ENCODE measurements around the gene HABP2.

HABP2 gene

DNA sequence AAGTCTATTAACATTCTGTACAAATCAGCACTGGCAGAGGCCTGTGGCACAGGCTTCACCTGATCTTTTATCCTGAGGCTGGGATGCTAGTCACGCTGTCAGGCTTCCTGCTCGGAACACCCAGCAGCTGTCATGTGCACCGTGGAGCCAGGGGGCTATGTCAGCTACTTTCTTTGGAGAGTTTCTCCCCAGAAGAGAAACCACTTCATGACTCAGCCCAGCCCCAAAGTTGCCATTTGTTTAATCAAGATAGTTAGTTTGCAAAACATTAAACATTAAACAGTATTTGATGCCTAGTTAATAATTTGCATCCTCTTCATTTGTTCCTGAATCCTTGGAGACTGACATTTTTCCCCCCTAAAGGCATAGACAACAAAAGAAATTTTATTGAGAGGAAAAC lies at the start of gene HABP2:
Gene HABP2, plus strand, starts transcription at position 353 of the 400 bp plus-strand sequence. CDS start 69 bp downstream, outside the sequence.
- in situ Hi-C loops (cut with HindIII; ENCODE audit: low sequenced_read_pairs) = no loop called here

DNA sequence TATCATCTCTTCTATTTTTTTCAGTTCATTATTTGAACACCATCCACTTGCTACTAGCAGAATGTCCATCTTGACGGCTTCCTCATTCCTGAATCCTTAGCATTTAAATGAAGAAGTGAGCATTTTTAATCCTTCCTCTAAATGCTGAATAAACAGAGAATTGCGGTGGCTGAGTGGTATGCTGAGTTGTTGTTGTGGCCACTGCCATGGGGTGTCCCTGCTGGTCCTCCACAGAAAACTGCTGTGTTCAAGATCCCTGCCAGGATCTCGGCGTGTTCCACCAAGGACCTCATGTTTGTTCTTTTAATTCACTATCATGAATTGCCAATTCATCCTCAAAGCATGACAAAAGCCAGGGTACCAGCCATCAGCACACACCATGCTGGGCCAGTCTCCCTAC lies 48.9 kb upstream of the HABP2 start:
- in situ Hi-C loops (cut with HindIII; ENCODE audit: low sequenced_read_pairs) = no loop called here

DNA sequence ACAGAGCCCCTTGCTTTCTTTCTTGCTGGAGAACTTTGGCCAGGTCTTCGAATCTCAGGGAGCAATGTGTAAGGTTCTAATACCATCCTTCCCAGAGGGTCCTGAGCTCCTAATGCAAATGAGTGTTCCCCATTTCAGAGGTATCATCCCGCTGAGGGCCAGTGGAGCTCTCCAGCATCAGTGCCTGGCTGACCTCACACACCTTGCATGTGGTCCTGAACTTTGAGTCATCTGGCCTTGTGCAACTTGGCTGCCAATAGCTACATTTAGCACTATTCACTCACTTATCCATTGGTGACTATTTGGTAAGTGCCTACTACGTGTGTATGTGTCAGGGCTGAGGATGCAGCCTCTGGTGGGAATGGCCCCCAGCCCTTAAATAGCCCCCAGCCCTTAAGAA lies 48.4 kb upstream of the HABP2 start:
- in situ Hi-C loops (cut with HindIII; ENCODE audit: low sequenced_read_pairs) = no loop called here

DNA sequence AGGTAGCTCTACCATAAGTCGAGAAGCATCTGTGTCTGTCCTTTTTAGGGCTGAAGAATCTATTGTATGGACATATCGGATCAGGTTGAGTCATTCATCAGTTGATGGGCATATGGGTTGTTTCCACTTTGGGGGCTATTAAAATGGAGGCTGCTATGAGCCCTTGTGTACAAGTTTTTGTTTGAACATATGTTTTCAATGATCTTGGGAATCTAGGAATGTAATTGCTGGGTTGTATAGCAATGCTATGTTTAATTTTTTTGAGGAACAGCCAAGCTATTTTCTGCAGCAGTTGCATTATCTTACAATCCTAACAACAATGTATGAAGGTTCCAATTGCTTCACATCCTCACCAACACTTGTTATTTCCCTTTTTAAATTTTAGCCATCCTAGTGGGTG lies 46.4 kb upstream of the HABP2 start:
- in situ Hi-C loops (cut with HindIII; ENCODE audit: low sequenced_read_pairs) = no loop called here

DNA sequence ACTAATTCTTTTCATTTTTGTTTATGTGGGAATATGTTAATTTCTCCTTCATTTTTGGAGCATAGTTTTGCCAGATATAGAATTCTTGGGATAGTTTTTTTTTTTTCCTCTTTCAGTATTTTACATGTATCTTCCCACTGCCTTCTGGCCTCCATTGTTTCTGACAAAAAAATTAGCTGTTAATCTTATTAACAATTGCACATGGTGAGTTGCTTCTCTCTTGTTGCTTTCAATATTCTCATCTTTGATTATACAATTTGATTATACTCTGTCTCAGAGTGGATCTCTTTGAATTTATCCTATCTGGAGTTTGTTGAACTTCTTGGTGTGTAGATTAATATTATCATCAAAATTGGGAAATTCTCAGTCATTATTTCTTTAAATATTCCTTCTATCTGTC lies 41.4 kb upstream of the HABP2 start:
- in situ Hi-C loops (cut with HindIII; ENCODE audit: low sequenced_read_pairs) = no loop called here

DNA sequence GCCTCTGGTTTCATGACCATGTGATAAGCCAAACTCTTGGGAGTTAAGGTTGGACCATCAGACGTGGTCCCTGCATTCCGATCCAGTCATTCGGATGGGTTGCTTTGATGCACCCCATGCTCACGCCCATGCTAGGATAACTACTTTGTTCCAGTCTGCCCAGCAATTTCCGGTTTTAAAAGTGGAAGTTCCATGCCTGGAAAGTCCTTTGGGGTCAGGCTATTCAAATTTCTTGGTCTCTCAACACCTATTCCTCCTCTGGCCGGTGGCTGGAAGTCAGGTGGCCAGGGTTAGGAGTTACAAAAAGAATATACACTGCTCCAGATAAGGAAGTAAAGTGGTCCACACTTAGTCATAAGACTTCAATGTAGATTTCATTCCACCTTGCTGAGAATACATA lies 37.7 kb upstream of the HABP2 start:
- in situ Hi-C loops (cut with HindIII; ENCODE audit: low sequenced_read_pairs) = no loop called here

DNA sequence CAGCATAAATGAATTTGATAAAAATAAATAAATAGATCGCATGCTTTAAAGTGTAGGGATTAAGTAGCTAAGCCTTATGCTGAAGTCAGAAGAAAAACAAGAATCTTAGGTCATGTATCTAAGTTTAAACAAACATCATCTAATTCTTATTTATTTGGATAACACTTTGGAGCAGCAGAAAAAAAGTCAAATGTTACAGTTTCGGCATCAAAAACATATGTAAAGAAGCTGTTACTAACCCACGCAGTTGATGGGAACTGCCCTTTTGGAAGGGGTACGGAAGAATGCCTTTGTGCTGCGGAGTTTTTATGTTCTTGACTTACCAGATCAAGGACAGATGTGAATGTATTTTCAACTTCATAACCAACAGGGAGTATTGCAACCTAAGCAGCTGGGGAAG lies 37.3 kb upstream of the HABP2 start:
- in situ Hi-C loops (cut with HindIII; ENCODE audit: low sequenced_read_pairs) = no loop called here

DNA sequence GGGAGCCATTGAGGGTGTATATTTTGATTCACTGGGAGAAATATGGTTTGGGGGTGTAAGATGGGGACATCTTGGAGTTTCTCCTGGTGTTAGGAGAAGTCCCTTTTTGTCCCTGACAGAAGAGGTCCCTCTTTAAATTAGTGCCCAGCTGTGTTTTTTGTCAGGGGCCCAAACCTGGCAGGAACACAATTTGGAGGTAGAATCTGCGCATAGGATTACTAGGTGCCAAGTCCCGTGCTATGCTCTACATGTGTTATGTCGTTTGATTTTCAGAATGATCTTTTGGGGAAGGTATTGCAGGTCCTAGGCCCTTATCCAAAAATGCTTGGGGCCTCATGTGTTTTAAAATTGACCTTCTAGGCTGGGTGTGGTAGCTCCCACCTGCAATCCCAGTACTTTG lies 36.8 kb upstream of the HABP2 start:
- in situ Hi-C loops (cut with HindIII; ENCODE audit: low sequenced_read_pairs) = no loop called here

DNA sequence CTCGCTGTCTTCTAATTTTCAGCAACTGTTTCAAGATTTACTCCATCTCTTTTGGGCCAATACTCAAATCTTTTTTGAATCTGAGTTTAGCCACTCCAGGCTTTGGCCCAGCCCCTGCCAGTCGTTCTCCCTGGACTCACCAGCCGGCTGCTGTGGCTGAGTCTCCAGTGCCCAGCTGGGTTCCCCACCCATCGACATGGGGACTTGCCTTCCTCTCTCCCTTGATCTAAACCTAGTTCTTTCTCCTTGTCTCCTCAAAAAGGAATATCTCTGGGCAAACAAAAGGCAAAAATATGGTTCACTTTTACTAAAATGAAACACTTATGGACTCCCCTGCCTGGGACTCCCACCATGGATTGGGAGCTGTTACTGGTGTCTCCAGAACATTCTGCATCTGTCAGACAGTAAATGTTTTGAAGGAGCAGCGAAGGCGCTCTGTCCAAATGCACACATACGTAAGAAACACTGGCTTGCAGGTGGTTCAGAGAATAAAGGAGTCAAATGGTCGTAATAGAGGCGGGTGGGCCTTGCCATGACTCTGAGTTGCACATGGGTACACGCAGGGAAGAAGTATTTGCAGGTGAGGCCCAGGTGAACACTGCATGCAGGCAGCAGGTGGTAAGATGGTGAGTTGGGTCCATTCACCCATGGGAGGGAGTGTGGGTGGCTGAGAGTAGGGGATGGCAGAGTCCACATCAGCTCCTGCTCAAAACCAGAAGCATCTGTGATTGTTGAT lies 35.5 kb upstream of the HABP2 start:
- in situ Hi-C loops (cut with HindIII; ENCODE audit: low sequenced_read_pairs) = no loop called here

DNA sequence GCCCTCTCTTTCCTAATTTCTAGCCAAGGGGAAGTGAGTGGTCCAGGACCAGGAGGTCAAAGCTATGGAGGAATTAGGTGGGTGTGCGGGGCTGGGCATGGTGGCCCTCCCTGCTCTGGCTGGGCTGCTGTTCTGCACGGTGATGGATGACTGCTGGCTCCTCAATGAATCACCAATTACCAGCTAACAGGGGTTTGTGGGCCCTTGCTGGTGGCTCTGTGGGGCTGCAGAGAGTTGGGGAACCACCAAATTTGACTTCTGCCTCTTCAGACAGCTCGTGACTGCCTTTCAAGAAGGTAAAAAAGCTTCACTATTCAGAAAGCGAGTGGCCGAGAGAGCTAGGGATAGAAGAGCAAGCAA lies 35.0 kb upstream of the HABP2 start:
- in situ Hi-C loops (cut with HindIII; ENCODE audit: low sequenced_read_pairs) = no loop called here

DNA sequence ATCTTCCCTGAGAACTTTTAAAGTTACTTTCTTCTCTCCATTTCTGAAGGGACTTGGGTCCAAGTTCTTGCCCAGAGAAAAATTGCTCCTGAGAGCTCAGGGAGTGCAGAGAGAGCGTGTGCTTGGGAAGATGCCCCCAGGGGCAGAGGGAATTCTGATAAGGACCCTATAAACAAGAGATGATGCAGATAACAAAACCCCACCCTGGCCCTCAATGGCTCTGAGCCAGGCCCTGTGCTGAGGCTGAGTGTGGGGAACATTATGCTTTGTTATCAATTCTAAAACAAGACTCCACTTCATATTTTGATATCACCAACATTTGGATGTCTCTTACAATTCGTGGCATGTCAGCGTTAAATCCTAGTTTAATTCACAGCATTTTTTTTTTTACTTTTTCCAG lies 34.4 kb upstream of the HABP2 start:
- in situ Hi-C loops (cut with HindIII; ENCODE audit: low sequenced_read_pairs) = no loop called here

DNA sequence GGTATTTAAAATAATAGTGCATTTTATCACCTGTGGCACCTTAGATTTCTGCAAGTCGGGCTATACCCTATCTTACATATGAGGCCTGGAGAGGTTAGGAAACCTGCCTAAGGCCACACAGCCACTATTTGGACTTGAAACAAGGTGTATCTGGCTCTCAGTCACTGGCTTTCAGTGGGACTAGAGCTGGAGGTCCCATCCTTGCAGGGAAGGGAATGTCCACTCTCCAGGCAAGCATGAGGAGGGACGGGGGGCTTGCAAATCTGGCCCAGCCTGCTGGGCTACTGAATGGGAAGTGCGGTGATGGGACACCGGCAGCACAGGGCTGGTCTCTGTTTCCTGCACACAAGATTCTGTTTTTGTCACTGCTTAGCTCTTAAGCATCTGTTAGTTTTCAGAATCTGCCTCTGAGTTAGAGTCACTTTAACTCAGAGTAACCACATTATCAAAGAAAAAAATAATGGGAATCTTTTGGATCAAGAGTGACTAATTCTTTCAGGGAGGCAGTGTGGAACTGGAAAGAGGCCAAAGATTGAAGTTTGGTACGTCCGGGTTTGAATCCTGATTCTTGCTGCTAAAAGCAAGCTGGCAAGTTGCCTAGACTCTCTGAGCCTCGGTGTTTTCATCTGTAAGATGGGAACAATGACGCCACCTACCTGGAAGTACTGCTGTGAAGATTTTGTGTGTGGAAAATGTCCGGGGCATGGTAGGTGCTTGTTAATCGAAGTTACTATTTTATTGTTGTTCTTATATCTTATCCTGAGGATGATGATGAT lies 33.8 kb upstream of the HABP2 start:
- in situ Hi-C loops (cut with HindIII; ENCODE audit: low sequenced_read_pairs) = no loop called here

DNA sequence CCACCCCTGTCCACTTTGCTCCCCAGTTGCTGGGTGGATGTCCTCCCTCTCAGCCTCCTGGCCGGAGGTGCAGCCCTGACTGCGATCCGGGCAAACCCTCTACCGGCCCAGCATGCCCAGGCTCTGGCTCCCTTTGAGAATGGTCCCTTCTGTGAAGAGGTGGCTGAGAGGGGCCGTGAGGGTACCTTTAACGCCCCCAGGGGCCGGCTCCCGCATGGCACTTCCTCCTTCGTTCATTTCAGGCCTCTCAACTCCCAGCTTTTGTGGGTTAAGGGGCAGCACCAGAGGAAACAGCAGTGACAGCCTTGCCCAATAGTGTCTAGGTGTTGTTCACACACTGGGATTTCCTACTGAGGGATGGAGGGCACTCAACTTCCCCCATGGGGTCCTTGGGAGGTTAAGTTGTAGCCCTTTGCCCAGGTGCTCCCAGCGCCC lies 33.2 kb upstream of the HABP2 start:
- in situ Hi-C loops (cut with HindIII; ENCODE audit: low sequenced_read_pairs) = no loop called here

DNA sequence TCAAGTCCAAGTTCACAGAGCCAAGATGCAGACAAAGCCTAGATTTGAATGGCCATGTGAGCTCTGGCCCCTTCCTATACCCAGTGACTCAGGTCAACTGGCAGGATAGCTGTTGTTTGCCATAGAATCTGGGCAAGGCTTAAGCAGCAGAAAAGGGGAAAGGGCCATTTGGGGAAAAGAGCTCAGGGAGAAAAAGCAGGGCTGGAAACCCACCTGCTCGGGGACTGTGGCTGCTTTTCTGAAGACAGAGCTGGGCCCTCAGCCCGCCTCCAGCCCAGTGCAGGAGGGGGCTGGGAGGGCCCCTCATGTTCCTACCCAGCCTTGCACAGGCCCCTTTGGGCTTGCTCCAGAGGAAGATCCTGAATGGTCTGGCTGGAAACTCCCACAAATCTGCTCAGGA lies 32.6 kb upstream of the HABP2 start:
- in situ Hi-C loops (cut with HindIII; ENCODE audit: low sequenced_read_pairs) = no loop called here

DNA sequence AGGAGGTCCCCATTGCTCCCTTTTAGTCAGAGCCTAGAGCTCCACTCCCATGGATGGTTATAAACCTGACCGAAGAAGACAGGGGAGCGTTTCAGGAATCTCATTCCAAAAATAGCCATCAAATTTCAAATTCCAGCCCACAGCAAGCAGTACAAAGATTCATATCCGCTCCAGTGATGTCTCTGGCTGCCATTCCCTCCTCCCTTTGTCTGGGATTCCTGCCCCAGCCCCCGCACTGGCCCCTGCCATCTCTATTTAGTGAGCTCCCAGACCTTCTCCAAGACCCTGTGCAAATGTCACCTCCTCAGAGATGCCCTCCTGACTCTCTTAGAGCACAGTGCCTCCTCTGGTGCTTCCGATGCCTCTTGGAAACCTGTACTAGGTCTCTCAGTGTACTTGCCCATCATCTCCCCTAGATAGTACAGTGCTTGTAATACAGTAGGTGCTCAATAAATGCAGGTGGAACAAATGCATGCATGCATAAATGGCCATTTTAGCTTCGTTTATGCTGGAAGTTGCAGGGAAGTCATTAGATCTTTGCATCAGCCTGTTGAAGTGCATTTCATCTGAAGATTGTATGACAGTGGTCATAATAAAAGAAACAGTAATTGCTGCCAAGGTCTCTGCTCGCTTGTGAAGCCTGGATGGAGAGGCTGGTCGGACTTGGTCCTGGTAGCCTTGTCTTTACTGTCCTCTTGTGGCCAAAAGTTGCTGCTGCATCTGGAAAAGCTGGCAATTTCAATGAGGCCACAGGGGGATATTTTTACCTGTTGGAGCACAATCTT lies 32.0 kb upstream of the HABP2 start:
- in situ Hi-C loops (cut with HindIII; ENCODE audit: low sequenced_read_pairs) = no loop called here

DNA sequence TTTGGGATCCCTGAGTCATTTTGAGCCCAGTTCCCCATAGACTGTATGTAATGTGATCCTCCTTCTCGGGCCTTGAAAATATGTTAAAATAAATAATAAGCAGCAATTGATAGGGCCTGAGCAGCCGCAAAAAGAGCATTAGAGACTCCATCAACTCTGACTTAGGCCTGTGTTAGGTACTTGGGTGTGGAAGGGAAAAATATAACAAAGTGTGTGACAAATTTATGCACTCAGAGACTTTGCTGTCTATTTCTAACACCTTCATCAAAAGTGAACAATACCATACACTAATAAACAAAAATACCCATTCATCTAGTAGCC lies 31.4 kb upstream of the HABP2 start:
- in situ Hi-C loops (cut with HindIII; ENCODE audit: low sequenced_read_pairs) = no loop called here

DNA sequence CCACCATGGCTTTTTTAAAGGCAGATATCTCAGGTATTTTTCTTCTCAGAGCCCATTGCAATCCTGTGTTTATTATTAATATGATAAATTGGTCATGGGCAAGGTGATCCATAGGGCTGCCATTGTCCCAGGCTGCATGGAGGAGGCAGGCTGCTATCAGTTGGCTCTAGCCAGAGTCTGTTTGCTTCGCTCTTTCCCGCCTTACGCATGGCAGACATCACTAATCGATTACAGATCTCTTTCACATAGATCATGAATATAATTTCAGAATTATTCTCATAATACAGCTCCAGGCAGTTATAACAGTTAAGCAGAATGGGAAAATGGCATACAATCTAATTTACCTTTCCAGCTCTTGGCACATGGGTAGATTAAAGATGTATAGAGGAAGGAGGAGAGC lies 30.4 kb upstream of the HABP2 start:
- in situ Hi-C loops (cut with HindIII; ENCODE audit: low sequenced_read_pairs) = no loop called here

DNA sequence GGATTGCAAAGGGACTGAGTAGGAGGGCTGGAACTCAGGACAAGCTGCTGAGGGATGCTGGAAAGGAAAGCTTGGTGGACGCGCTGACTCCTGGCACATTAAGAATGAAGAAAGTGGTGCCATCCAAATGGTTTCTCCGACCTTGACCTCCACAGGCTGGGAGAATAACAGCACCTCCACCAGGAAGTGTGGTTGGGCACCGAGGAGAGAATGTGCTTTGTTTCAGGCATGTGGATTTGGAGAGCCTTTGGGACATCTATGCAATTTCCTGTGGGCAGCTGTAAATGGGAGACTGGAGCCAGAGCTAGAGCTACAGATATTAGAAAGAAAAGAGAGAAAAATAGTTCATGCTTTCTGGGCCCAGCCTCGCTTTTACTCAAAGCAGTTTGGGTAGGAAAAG lies 29.8 kb upstream of the HABP2 start:
- in situ Hi-C loops (cut with HindIII; ENCODE audit: low sequenced_read_pairs) = no loop called here

DNA sequence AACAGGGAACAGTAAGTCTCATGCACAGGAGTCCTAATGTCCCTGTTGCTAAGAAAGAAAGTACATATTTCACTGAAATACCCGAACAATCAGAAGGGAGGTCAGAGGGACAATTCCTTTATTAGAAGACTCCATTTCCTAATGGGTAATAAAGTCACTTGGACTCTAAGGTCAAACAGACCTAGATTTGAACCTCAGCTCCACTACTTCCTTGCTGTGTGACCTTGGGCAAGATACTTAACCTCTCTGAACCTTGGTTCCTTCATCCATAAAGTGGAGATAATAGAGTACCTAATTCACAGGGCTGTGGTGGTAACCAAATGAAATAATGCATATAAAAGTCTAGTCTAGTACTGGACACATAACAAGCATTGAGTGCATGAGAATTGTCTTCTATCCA lies 29.2 kb upstream of the HABP2 start:
- in situ Hi-C loops (cut with HindIII; ENCODE audit: low sequenced_read_pairs) = no loop called here

DNA sequence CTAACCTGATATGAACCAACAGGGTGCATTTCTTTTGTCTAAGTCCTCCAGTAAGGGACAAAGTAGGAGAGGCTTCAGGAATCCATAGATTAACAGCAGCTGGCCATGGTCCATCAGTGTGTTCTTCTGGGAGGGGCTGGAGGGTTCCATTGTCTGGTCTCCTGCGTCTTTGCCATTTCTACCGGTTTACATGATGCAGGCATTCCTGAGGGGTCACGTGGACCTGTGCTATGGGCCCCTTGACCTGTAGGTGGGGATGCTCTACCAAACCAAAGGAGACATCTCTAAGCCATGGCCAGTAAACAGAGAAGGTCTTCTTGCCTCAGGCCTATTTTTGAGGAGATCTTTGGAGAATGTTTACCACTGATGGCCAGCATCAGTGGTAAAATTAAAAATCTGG lies 28.7 kb upstream of the HABP2 start:
- in situ Hi-C loops (cut with HindIII; ENCODE audit: low sequenced_read_pairs) = no loop called here

DNA sequence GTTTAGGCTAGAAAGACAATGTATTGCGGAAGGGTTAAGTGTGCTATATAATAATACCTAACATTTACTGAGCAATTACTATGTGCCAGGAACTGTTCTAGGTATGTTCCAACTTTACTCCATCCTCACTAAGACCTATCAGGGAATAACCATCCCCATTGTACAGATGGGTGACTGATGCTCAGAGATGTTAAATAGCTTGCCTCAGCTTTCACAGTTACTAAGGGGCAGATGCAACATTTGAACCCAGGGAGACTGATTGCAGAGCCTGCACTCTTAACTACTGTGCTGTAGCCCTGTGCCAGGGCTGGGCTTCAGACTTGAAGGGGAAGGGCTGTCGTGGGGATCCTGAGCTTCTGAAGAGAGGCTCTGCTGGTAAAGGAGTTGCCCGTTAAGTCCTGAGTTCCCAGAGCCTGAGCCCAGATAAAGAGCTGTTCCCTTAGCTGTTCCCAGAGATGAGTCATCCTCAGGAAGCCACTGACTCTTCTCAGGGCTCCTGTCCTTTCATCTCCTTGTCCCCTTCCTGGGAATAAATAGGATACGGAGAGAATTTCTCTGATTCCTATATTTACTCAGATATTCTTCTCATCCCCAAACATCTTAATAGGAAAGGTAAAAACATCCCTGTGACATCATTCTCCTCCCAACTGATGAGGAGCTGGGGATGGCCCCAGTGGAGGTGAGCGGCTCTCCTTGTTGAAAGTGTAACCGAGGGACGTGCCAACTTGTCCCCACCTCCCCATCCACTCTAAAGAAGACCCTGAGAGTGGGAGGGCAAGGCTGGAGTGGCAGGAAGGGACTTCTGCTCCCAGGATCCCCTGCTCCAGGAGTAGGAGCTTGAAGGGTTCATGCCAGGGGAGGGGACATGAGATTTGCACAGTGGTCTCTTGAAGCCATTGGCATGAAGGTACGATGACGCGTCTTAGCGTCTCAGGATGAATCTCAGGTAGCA lies 28.0 kb upstream of the HABP2 start:
- in situ Hi-C loops (cut with HindIII; ENCODE audit: low sequenced_read_pairs) = no loop called here
